Measurements from ENCODE around the gene EMB. TPM values are rescaled to one million over a fixed set of nuclear protein-coding genes. Genes with fewer than 3 reads are reported as not detected.
"Not testable (repeated sequence)": the region's sequence is repeated elsewhere in the genome, so short reads cannot be mapped to it uniquely, and the experiment has no call there.

Gene EMB
- total and polyA plus RNA-seq, 9 of the 15 experiments (the other 6 are each of a cell fraction or from before 2014, with no cell fraction given): 0.31 TPM; not detected in 8

DNA sequence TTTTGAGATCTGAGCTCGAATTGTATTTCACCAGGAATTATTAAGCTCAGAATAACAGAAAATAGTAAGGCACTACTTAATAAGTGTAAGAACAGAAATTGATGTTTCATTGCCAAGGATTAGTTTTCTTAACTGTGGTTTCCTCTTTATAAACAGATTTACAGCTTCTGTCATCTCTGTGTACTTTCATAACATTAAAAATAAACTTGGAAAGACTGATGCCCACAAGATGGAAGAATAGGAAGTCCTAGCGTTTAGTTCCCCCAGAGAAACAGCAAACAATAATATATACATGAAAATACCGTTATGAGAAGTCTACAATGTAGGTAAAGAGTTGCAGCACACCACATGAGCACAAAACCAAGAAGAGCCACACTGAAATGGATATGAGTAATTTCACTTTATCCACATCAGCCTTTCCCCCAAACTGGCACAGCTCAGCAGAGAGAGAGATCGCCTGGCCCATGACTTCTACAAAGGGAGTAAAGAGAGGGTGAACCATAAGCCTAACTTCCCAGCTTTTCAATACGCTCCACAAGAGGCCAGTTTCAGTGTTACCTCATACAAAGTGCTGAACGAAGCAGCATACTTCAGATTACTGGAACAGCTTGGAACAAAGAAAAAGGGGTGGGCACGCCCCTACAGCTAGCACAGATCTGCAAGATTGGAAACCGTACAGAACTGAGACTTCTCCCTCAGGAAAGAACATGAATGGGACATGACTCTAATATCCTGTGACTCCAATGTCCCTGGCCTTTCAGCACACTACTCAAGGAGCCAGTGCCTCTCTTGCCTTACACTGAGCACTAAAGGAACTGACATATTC is 75.4 kb downstream of the EMB start:
- in situ Hi-C loops (cut with MboI): no loop called here
- Histone ChIP-seq H3K4me3 (no peak overlapping the region), H3K79me2 (ENCODE audit: control insufficient read depth, insufficient read depth, low read length) (no peaks in the 10 kb centered on the region), H3K9me3 (replicated peaks; ENCODE audit: control insufficient read depth, insufficient read depth, low read depth, low read length) (no peaks in the 10 kb centered on the region), H3K4me1 (replicated peaks in 1 of 2; ENCODE audit: control insufficient read depth in 2 of 2, insufficient read depth in 2 of 2, low read length in 2 of 2) (no peaks in the 10 kb centered on the region), H4K20me1 (replicated peaks; ENCODE audit: control insufficient read depth, insufficient read depth, low read length) (no peaks in the 10 kb centered on the region), H3K36me3 (ENCODE audit: control insufficient read depth, insufficient read depth, low read length) (no peaks in the 10 kb centered on the region), H2AFZ (ENCODE audit: low read depth, low read length) (no peak overlapping the region), H3K9me1 (ENCODE audit: control insufficient read depth, insufficient read depth, low read length) (no peaks in the 10 kb centered on the region), H3K27me3 (ENCODE audit: control insufficient read depth in 2 of 2, insufficient read depth in 2 of 2, low read length in 2 of 2) (no peaks in the 10 kb centered on the region), H3K4me2 (ENCODE audit: insufficient read depth, low read length) (no peak overlapping the region), H3K9ac (ENCODE audit: insufficient read depth in 1 of 2, low read depth in 2 of 2, low read length in 2 of 2) (no peak overlapping the region), H3K27ac (ENCODE audit: extremely low read depth, low read depth, low read length) (no peak overlapping the region)
- no TSS peak for BruUV-seq (replicated peaks)
- FAIRE-seq (no peak), DNase-seq (ENCODE audit: extremely low read depth in 1 of 4, low spot score in 3 of 4) (no peak), ATAC-seq (no peak)
- ChIA-PET CTCF (ENCODE audit: low intra/inter-chr PET ratio) (no interaction called here), POLR2A (no interaction called here)
- TF ChIP-seq NCOA4 (IDR thresholded peaks at IDR 0.05; ENCODE audit: partially characterized antibody): no peak
- TF ChIP-seq ZHX1 (conservative IDR thresholded peaks at IDR 0.05; ENCODE audit: low read length): no peak
- no peak for TF ChIP-seq IRF9 (tag; IDR thresholded peaks at IDR 0.05)
- no peak for TF ChIP-seq FOXK1 (CRISPR knock-in tag; IDR thresholded peaks at IDR 0.05; ENCODE audit: borderline replicate concordance)
- no peak for TF ChIP-seq ZNF408 (CRISPR knock-in tag; IDR thresholded peaks at IDR 0.05; ENCODE audit: low read depth)
- TF ChIP-seq ZNF232 (CRISPR knock-in tag; IDR thresholded peaks at IDR 0.05): no peak
- WGBS (ENCODE audit: insufficient coverage, low coverage, missing lambda C conversion rate): 0% methylated on average over 8 of the region's 8 CpGs
- intact Hi-C loops (cut with micrococcal nuclease): no loop called here

DNA sequence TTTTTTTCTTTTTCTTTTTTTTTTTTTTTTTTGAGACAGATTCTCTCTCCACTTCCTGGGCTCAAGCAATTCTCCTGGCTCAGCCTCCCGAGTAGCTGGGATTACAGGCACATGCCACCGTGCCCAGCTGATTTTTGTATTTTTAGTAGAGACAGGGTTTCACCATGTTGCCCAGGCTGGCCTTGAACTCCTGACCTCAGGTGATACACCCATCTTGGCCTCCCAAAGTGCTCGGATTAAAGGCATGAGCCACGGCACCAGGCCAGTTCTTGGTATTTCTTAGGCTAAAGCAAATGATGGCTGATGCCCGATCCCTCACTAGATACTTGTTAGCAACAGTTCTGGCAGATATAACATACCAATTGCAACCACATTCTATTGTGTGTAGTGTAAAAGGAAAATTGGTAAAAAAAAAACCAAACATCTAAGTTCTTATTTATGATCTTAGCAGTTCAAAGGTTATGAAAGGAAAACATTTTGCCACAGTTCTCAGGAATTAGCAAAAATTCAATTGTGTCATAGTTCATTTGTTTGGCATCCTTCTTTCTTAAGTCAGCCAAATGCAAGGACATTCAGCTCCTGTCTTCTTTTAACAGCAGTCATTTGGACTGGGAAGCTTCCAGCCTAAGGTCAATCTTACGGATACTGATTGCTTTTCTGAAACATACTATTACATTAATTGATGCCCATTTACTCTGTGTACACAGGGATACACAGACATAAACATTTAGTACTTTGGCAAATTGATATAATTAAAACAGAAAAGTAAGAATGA is 76.4 kb downstream of the EMB start:
- H3K9ac ChIP-seq (ENCODE audit: insufficient read depth in 1 of 2, low read depth in 2 of 2, low read length in 2 of 2); intact Hi-C loops (cut with micrococcal nuclease); H3K9me1 ChIP-seq (ENCODE audit: control insufficient read depth, insufficient read depth, low read length); FAIRE-seq; H3K4me2 ChIP-seq (ENCODE audit: insufficient read depth, low read length); DNase-seq (ENCODE audit: extremely low read depth in 1 of 4, low spot score in 3 of 4); H3K4me3 ChIP-seq; H3K36me3 ChIP-seq (ENCODE audit: control insufficient read depth, insufficient read depth, low read length); H3K27me3 ChIP-seq (ENCODE audit: control insufficient read depth in 2 of 2, insufficient read depth in 2 of 2, low read length in 2 of 2); H3K9me3 ChIP-seq (replicated peaks; ENCODE audit: control insufficient read depth, insufficient read depth, low read depth, low read length); in situ Hi-C loops (cut with MboI); BruUV-seq (replicated peaks); H2AFZ ChIP-seq (ENCODE audit: low read depth, low read length); H3K4me1 ChIP-seq (replicated peaks in 1 of 2; ENCODE audit: control insufficient read depth in 2 of 2, insufficient read depth in 2 of 2, low read length in 2 of 2); ATAC-seq; H3K79me2 ChIP-seq (ENCODE audit: control insufficient read depth, insufficient read depth, low read length); H3K27ac ChIP-seq (ENCODE audit: extremely low read depth, low read depth, low read length); POLR2A ChIA-PET; H4K20me1 ChIP-seq (replicated peaks; ENCODE audit: control insufficient read depth, insufficient read depth, low read length); CTCF ChIA-PET (ENCODE audit: low intra/inter-chr PET ratio): not testable (repeated sequence)
- WGBS (ENCODE audit: insufficient coverage, low coverage, missing lambda C conversion rate): 1% methylated on average over 6 of the region's 6 CpGs

Measured in K562 (cell line).